HEK293 (cell line): ENCODE results near the gene CHD8.

Source experiments
- KLF1 ChIP-seq: fragments of 450-650 bp; formaldehyde crosslinking; IDR thresholded peaks from 2 replicates; pipeline ENCODE4 v1.5.1; 2016; ENCODE audit warnings: missing biosample characterization, missing genetic modification characterization
- KLF7 ChIP-seq: fragments of 450-650 bp; formaldehyde crosslinking; IDR thresholded peaks from 2 replicates; pipeline ENCODE4 v1.5.1; 2016; ENCODE audit warnings: missing biosample characterization, missing genetic modification characterization, borderline replicate concordance
- ZBTB1 ChIP-seq: fragments of 450-650 bp; formaldehyde crosslinking; IDR thresholded peaks from 2 replicates; pipeline ENCODE4 v1.5.1; 2016; ENCODE audit warnings: missing biosample characterization, missing genetic modification characterization
- ZBTB17 ChIP-seq: fragments of 450-650 bp; formaldehyde crosslinking; IDR thresholded peaks from 2 replicates; pipeline ENCODE4 v1.5.1; 2016; ENCODE audit warnings: missing biosample characterization, missing genetic modification characterization
- ZBTB48 ChIP-seq: fragments of 450-650 bp; formaldehyde crosslinking; IDR thresholded peaks from 2 replicates; pipeline ENCODE4 v1.5.1; 2016; ENCODE audit warnings: missing biosample characterization, missing genetic modification characterization
- ZNF146 ChIP-seq: fragments of 450-650 bp; formaldehyde crosslinking; IDR thresholded peaks from 2 replicates; pipeline ENCODE4 v1.5.1; 2016; ENCODE audit warnings: missing biosample characterization, missing genetic modification characterization
- ZNF184 ChIP-seq: fragments of 450-650 bp; IDR thresholded peaks from 2 replicates; pipeline ENCODE4 v1.5.1; 2018; ENCODE audit warnings: missing biosample characterization, mild to moderate bottlenecking, missing genetic modification characterization
- ZNF2 ChIP-seq: fragments of 450-650 bp; formaldehyde crosslinking; IDR thresholded peaks from 2 replicates; pipeline ENCODE4 v1.5.1; 2016; ENCODE audit warnings: missing biosample characterization, missing genetic modification characterization
- ZNF341 ChIP-seq: fragments of 450-650 bp; formaldehyde crosslinking; IDR thresholded peaks from 2 replicates; pipeline ENCODE4; 2016; ENCODE audit warnings: low read depth, missing biosample characterization, missing genetic modification characterization
- ZNF366 ChIP-seq: fragments of 450-650 bp; formaldehyde crosslinking; conservative IDR thresholded peaks from 2 replicates; pipeline ENCODE4 v1.5.1; 2016; ENCODE audit warnings: missing biosample characterization, missing genetic modification characterization
- ZNF391 ChIP-seq: fragments of 450-650 bp; formaldehyde crosslinking; IDR thresholded peaks from 2 replicates; pipeline ENCODE4 v1.5.1; 2016; ENCODE audit warnings: low read depth, missing biosample characterization, missing genetic modification characterization, borderline replicate concordance
- ZNF501 ChIP-seq: fragments of 450-650 bp; formaldehyde crosslinking; IDR thresholded peaks from 2 replicates; pipeline ENCODE4 v1.5.1; 2016; ENCODE audit warnings: missing biosample characterization, missing genetic modification characterization
- ZNF560 ChIP-seq: fragments of 450-650 bp; formaldehyde crosslinking; IDR thresholded peaks from 2 replicates; pipeline ENCODE4 v1.5.1; 2017; ENCODE audit warnings: missing biosample characterization, missing genetic modification characterization, borderline replicate concordance
- ZNF561 ChIP-seq: fragments of 450-650 bp; IDR thresholded peaks from 2 replicates; pipeline ENCODE4 v1.5.1; 2018; ENCODE audit warnings: missing biosample characterization, missing genetic modification characterization, borderline replicate concordance
- ZNF580 ChIP-seq: fragments of 450-650 bp; formaldehyde crosslinking; IDR thresholded peaks from 2 replicates; pipeline ENCODE4 v1.5.1; 2016; ENCODE audit warnings: missing biosample characterization, missing genetic modification characterization
- ZNF610 ChIP-seq: fragments of 450-650 bp; formaldehyde crosslinking; IDR thresholded peaks from 2 replicates; pipeline ENCODE4 v1.5.1; 2016; ENCODE audit warnings: missing biosample characterization, missing genetic modification characterization, borderline replicate concordance
- ZNF629 ChIP-seq: fragments of 450-650 bp; formaldehyde crosslinking; IDR thresholded peaks from 2 replicates; pipeline ENCODE4 v1.5.1; 2017; ENCODE audit warnings: missing biosample characterization, missing genetic modification characterization
- ZNF76 ChIP-seq: fragments of 450-650 bp; formaldehyde crosslinking; IDR thresholded peaks from 2 replicates; pipeline ENCODE4; 2016; ENCODE audit warnings: low read depth, missing biosample characterization, missing genetic modification characterization, borderline replicate concordance
- ZSCAN16 ChIP-seq: fragments of 450-650 bp; formaldehyde crosslinking; IDR thresholded peaks from 2 replicates; pipeline ENCODE4 v1.5.1; 2016; ENCODE audit warnings: missing biosample characterization, missing genetic modification characterization
- TF ChIP-seq, protein P1 (sequence below): fragments of 450-650 bp; formaldehyde crosslinking; IDR thresholded peaks from 2 replicates; pipeline ENCODE4 v1.5.1; 2016; ENCODE audit warnings: missing biosample characterization, missing genetic modification characterization
- TF ChIP-seq, protein P2 (sequence below): fragments of 450-650 bp; formaldehyde crosslinking; IDR thresholded peaks from 2 replicates; pipeline ENCODE4 v1.5.1; 2017; ENCODE audit warnings: missing biosample characterization, missing genetic modification characterization
- TF ChIP-seq, protein P3 (sequence below): fragments of 450-650 bp; formaldehyde crosslinking; conservative IDR thresholded peaks from 2 replicates; pipeline ENCODE4 v1.5.1; 2016; ENCODE audit warnings: low read depth, missing biosample characterization, missing genetic modification characterization
- TF ChIP-seq, protein P4 (sequence below): fragments of 450-650 bp; formaldehyde crosslinking; IDR thresholded peaks from 2 replicates; pipeline ENCODE4 v1.5.1; 2016; ENCODE audit warnings: missing biosample characterization, missing genetic modification characterization
- TF ChIP-seq, protein P5 (sequence below): fragments of 450-650 bp; formaldehyde crosslinking; IDR thresholded peaks from 2 replicates; pipeline ENCODE4 v1.5.1; 2016; ENCODE audit warnings: missing biosample characterization, missing genetic modification characterization

Gene CHD8

GRCh38 chr14:21383848-21384493 lies 72.0 kb downstream of the CHD8 start, which contains the start of gene SUPT16H (continued):
- TF ChIP-seq, protein P1, sequence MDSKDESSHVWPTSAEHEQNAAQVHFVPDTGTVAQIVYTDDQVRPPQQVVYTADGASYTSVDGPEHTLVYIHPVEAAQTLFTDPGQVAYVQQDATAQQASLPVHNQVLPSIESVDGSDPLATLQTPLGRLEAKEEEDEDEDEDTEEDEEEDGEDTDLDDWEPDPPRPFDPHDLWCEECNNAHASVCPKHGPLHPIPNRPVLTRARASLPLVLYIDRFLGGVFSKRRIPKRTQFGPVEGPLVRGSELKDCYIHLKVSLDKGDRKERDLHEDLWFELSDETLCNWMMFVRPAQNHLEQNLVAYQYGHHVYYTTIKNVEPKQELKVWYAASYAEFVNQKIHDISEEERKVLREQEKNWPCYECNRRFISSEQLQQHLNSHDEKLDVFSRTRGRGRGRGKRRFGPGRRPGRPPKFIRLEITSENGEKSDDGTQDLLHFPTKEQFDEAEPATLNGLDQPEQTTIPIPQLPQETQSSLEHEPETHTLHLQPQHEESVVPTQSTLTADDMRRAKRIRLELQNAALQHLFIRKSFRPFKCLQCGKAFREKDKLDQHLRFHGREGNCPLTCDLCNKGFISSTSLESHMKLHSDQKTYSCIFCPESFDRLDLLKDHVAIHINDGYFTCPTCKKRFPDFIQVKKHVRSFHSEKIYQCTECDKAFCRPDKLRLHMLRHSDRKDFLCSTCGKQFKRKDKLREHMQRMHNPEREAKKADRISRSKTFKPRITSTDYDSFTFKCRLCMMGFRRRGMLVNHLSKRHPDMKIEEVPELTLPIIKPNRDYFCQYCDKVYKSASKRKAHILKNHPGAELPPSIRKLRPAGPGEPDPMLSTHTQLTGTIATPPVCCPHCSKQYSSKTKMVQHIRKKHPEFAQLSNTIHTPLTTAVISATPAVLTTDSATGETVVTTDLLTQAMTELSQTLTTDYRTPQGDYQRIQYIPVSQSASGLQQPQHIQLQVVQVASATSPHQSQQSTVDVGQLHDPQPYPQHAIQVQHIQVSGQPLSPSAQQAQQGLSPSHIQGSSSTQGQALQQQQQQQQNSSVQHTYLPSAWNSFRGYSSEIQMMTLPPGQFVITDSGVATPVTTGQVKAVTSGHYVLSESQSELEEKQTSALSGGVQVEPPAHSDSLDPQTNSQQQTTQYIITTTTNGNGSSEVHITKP = peak; percentile 74
- TF ChIP-seq ZSCAN16 (tag by site-specific recombination) = no peak
- peak; percentile 86; the same call in 1 of the 2 replicates for TF ChIP-seq ZNF610 (tag by site-specific recombination)
- TF ChIP-seq, protein P2, sequence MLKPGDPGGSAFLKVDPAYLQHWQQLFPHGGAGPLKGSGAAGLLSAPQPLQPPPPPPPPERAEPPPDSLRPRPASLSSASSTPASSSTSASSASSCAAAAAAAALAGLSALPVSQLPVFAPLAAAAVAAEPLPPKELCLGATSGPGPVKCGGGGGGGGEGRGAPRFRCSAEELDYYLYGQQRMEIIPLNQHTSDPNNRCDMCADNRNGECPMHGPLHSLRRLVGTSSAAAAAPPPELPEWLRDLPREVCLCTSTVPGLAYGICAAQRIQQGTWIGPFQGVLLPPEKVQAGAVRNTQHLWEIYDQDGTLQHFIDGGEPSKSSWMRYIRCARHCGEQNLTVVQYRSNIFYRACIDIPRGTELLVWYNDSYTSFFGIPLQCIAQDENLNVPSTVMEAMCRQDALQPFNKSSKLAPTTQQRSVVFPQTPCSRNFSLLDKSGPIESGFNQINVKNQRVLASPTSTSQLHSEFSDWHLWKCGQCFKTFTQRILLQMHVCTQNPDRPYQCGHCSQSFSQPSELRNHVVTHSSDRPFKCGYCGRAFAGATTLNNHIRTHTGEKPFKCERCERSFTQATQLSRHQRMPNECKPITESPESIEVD (tag by site-specific recombination) = peak; percentile 50; the same call in 1 of the 2 replicates
- TF ChIP-seq ZNF560 (tag by site-specific recombination) = no peak
- TF ChIP-seq ZBTB17 (tag by site-specific recombination) = peak; percentile 74
- TF ChIP-seq, protein P3, sequence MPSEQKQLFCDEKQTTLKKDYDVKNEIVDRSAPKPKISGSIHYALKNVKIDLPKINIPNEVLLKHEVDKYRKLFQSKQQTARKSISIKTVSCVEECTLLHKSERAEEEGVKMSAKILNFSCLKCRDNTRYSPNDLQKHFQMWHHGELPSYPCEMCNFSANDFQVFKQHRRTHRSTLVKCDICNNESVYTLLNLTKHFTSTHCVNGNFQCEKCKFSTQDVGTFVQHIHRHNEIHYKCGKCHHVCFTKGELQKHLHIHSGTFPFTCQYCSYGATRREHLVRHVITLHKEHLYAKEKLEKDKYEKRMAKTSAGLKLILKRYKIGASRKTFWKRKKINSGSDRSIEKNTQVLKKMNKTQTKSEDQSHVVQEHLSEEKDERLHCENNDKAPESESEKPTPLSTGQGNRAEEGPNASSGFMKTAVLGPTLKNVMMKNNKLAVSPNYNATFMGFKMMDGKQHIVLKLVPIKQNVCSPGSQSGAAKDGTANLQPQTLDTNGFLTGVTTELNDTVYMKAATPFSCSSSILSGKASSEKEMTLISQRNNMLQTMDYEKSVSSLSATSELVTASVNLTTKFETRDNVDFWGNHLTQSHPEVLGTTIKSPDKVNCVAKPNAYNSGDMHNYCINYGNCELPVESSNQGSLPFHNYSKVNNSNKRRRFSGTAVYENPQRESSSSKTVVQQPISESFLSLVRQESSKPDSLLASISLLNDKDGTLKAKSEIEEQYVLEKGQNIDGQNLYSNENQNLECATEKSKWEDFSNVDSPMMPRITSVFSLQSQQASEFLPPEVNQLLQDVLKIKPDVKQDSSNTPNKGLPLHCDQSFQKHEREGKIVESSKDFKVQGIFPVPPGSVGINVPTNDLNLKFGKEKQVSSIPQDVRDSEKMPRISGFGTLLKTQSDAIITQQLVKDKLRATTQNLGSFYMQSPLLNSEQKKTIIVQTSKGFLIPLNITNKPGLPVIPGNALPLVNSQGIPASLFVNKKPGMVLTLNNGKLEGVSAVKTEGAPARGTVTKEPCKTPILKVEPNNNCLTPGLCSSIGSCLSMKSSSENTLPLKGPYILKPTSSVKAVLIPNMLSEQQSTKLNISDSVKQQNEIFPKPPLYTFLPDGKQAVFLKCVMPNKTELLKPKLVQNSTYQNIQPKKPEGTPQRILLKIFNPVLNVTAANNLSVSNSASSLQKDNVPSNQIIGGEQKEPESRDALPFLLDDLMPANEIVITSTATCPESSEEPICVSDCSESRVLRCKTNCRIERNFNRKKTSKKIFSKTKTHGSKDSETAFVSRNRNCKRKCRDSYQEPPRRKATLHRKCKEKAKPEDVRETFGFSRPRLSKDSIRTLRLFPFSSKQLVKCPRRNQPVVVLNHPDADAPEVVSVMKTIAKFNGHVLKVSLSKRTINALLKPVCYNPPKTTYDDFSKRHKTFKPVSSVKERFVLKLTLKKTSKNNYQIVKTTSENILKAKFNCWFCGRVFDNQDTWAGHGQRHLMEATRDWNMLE = peak; percentile 100
- 0 out of 2 replicates have a peak, but pooled peaks have one; percentile 2 for TF ChIP-seq ZNF146
- peak; percentile 82 for TF ChIP-seq ZNF629 (tag by site-specific recombination)
- TF ChIP-seq, protein P4, sequence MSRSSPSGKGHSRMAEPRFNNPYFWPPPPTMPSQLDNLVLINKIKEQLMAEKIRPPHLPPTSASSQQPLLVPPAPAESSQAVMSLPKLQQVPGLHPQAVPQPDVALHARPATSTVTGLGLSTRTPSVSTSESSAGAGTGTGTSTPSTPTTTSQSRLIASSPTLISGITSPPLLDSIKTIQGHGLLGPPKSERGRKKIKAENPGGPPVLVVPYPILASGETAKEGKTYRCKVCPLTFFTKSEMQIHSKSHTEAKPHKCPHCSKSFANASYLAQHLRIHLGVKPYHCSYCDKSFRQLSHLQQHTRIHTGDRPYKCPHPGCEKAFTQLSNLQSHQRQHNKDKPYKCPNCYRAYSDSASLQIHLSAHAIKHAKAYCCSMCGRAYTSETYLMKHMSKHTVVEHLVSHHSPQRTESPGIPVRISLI = peak; percentile 99
- TF ChIP-seq, protein P5, sequence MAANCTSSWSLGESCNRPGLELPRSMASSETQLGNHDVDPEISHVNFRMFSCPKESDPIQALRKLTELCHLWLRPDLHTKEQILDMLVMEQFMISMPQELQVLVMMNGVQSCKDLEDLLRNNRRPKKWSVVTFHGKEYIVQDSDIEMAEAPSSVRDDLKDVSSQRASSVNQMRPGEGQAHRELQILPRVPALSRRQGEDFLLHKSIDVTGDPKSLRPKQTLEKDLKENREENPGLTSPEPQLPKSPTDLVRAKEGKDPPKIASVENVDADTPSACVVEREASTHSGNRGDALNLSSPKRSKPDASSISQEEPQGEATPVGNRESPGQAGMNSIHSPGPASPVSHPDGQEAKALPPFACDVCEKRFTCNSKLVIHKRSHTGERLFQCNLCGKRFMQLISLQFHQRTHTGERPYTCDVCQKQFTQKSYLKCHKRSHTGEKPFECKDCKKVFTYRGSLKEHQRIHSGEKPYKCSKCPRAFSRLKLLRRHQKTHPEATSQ = 0 out of 2 replicates have a peak, but pooled peaks have one; percentile 18
- TF ChIP-seq ZNF76 (tag by site-specific recombination) = peak; percentile 64
- 0 out of 2 replicates have a peak, but pooled peaks have one; percentile 29 for TF ChIP-seq ZNF501
- TF ChIP-seq KLF7 (tag by site-specific recombination) = peak; percentile 88; the same call in 1 of the 2 replicates
- peak; percentile 77; the same call in 1 of the 2 replicates for TF ChIP-seq ZBTB48 (tag by site-specific recombination)
- TF ChIP-seq ZNF341 (tag by site-specific recombination) = 0 out of 2 replicates have a peak, but pooled peaks have one; percentile 8
- peak; percentile 59; the same call in 1 of the 2 replicates for TF ChIP-seq ZNF561 (tag by site-specific recombination)
- TF ChIP-seq ZBTB1 (tag by site-specific recombination) = peak; percentile 64; the same call in 1 of the 2 replicates
- peak; percentile 71; the same call in 1 of the 2 replicates for TF ChIP-seq ZNF2 (tag by site-specific recombination)
- TF ChIP-seq ZNF366 = peak; percentile 80
- 0 out of 2 replicates have a peak, but pooled peaks have one; percentile 19 for TF ChIP-seq ZNF391 (tag by site-specific recombination)
- peak; percentile 76 for TF ChIP-seq KLF1 (tag by site-specific recombination)
- TF ChIP-seq ZNF580 (tag by site-specific recombination) = peak; percentile 99
- TF ChIP-seq ZNF184 (tag by site-specific recombination) = 0 out of 2 replicates have a peak, but pooled peaks have one; percentile 32
